IPS DF 4.7 (cell line): ENCODE measurements around the gene MUCL1.

ENCODE experiments used
- DNase-seq: peaks from one replicate; pipeline ENCODE4 v3.0.0-alpha.2; 2013; ENCODE audit warnings: low spot score; ENCODE audit errors: extremely low read depth

MUCL1 gene

DNA sequence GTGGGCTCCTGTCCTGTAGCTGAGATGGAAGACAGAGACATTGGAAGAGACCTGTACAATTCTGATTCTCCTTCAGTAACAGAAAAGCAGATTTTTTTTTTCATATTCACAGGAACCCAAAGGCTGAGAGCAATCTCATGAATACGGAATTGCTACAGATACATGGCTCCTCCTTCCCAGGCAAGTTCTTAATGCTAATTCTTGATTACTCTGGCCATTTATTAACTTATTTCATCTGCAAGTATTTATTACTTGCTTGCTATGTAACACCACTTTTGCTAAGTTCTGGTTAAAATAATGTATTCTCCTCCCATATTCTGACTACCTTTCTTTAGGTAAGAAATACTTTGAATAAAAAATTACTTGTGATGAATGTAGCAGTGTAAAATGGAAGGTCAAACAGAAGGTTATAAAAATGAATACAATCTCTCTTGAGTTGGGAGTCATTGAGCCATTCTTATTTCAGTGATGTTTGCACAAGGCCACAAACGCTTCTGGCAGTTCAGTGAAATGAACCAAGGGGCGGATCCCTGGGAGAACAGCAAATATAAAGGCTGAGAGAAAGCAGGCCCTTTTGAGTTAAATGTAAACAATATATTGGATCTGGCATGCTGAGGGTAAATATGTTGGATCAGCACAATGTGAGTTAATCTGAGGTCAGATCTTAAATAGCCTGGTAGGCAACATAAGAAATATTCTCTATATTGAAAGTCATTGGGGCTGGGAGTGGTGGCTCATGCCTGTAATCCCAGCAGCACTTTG, 37.6 kb downstream of the MUCL1 start:
- DNase-seq, result no peak
